Smooth muscle cell (in vitro differentiated cells): ENCODE data around the gene RTP5. TPM values are rescaled to one million over a fixed set of nuclear protein-coding genes. Genes with fewer than 3 reads are reported as not detected.

ENCODE experiments used
- DNase-seq: peaks from one replicate; lab custom pipeline; 2025; ENCODE audit not compliant: unreplicated experiment; lab: John Stamatoyannopoulos, UW
- H2AFZ ChIP-seq: fragments of 200-600 bp; sonication (generic); 2 replicates; pipeline ENCODE4 v1.6.0; 2016; ENCODE audit warnings: antibody characterized with exemption, low read depth, mild to moderate bottlenecking
- H3F3A ChIP-seq: fragments of 200-600 bp; sonication (generic); 2 replicates; pipeline ENCODE4 v1.6.0; 2017; ENCODE audit warnings: antibody characterized with exemption, low read depth
- H3K27ac ChIP-seq: fragments of 200-600 bp; sonication (generic); 2 replicates; pipeline ENCODE4 v1.5.1; 2016; ENCODE audit warnings: low read depth, mild to moderate bottlenecking
- H3K27me3 ChIP-seq: fragments of 200-600 bp; sonication (generic); 2 replicates; pipeline ENCODE4 v1.6.1; 2016; ENCODE audit warnings: low read depth, mild to moderate bottlenecking
- H3K36me3 ChIP-seq: fragments of 200-600 bp; sonication (generic); 2 replicates; pipeline ENCODE4 v1.5.1; 2016; ENCODE audit warnings: low read depth
- H3K4me1 ChIP-seq: fragments of 200-600 bp; sonication (generic); 2 replicates; pipeline ENCODE4 v1.5.1; 2016; ENCODE audit warnings: low read depth
- H3K4me2 ChIP-seq: fragments of 200-600 bp; sonication (generic); 2 replicates; pipeline ENCODE4 v1.6.0; 2016; ENCODE audit warnings: mild to moderate bottlenecking
- H3K4me3 ChIP-seq: fragments of 200-600 bp; sonication (generic); 2 replicates; pipeline ENCODE4 v1.5.1; 2016; ENCODE audit warnings: mild to moderate bottlenecking
- H3K79me2 ChIP-seq: fragments of 200-600 bp; sonication (generic); 2 replicates; pipeline ENCODE4 v1.6.0; 2016; ENCODE audit warnings: low read depth, mild to moderate bottlenecking
- H3K9ac ChIP-seq: fragments of 200-600 bp; sonication (generic); 2 replicates; pipeline ENCODE4 v1.6.0; 2016; ENCODE audit warnings: low read depth
- H3K9me3 ChIP-seq: fragments of 200-600 bp; sonication (generic); replicated peaks from 2 replicates; pipeline ENCODE4 v1.5.1; 2016; ENCODE audit warnings: low read depth
- H4K20me1 ChIP-seq: fragments of 200-600 bp; sonication (generic); 2 replicates; pipeline ENCODE4 v1.6.0; 2016; ENCODE audit warnings: low read depth
- CTCF ChIP-seq: fragments of 200-600 bp; sonication (generic); IDR thresholded peaks from 2 replicates; pipeline ENCODE4 v1.5.1; 2017; ENCODE audit warnings: borderline replicate concordance, mild to moderate bottlenecking, antibody characterized with exemption; ENCODE audit not compliant: insufficient read depth, poor library complexity, severe bottlenecking
- WGBS: methylation state at CpG from one replicate; pipeline ENCODE4 v1.1.7; 2016; ENCODE audit warnings: low lambda C conversion rate; 5-methylcytosine and 5-hydroxymethylcytosine counted together
- polyA plus RNA-seq: library from polyadenylated mRNA; unstranded; fragments of >200 nt; fragmentation: Nextera tagmentation; extraction: Ambion mirVana; gene quantifications from 2 replicates; pipeline ENCODE4 v1.2.1, GENCODE V29; 2016
- total RNA-seq: library from RNA; depleted of rRNA; stranded (reverse); fragments of >200 nt; gene quantifications from 2 replicates; pipeline ENCODE4 v1.2.3, GENCODE V29; 2014

The RTP5 gene
- total and polyA plus RNA-seq, 2 experiments from 2014 or later, result not detected

GRCh38 chr2:241855888-241856422 lies 13.6 kb upstream of the RTP5 start:
- H3K4me3 ChIP-seq, result no peak overlapping the region
- no peaks in the 10 kb centered on the region for H3K27me3 ChIP-seq
- H3K4me1 ChIP-seq, result no peaks in the 10 kb centered on the region
- no peak for TF ChIP-seq CTCF
- no peak for DNase-seq
- no peaks in the 10 kb centered on the region for H3K79me2 ChIP-seq
- H2AFZ ChIP-seq, result no peak overlapping the region
- H4K20me1 ChIP-seq, result no peaks in the 10 kb centered on the region
- H3K36me3 ChIP-seq, result no peaks in the 10 kb centered on the region
- H3K27ac ChIP-seq, result no peak overlapping the region
- no peak overlapping the region for H3K9ac ChIP-seq
- 91% methylated on average over 20 of the region's 20 CpGs for WGBS
- no peak overlapping the region for H3K4me2 ChIP-seq
- H3K9me3 ChIP-seq, result no peaks in the 10 kb centered on the region
- no peaks in the 10 kb centered on the region for H3F3A ChIP-seq

- H2AFZ ChIP-seq, result no peak overlapping the region
- DNase-seq, result no peak
- 92% methylated on average over 18 of the region's 28 CpGs for WGBS
- H3K4me2 ChIP-seq, result no peak overlapping the region
- no peak overlapping the region for H3K27ac ChIP-seq
- H3K4me3 ChIP-seq, result no peak overlapping the region
- H3K79me2 ChIP-seq, result no peaks in the 10 kb centered on the region
- no peaks in the 10 kb centered on the region for H3K9me3 ChIP-seq
- H3K27me3 ChIP-seq, result no peaks in the 10 kb centered on the region
- no peak overlapping the region for H3K9ac ChIP-seq
- no peaks in the 10 kb centered on the region for H3K36me3 ChIP-seq
- no peak for TF ChIP-seq CTCF
- no peaks in the 10 kb centered on the region for H3F3A ChIP-seq
- H3K4me1 ChIP-seq, result no peaks in the 10 kb centered on the region
- H4K20me1 ChIP-seq, result no peaks in the 10 kb centered on the region
Measured at GRCh38 chr2:241857041-241857541, 12.4 kb upstream of the RTP5 start.

GRCh38 chr2:241857572-241858121 lies 11.9 kb upstream of the RTP5 start:
- no peak overlapping the region for H3K9ac ChIP-seq
- no peaks in the 10 kb centered on the region for H3K36me3 ChIP-seq
- no peaks in the 10 kb centered on the region for H3F3A ChIP-seq
- TF ChIP-seq CTCF, result no peak
- no peak overlapping the region for H3K27ac ChIP-seq
- H3K79me2 ChIP-seq, result no peaks in the 10 kb centered on the region
- 94% methylated on average over 18 of the region's 18 CpGs for WGBS
- H3K9me3 ChIP-seq, result no peaks in the 10 kb centered on the region
- H3K4me2 ChIP-seq, result no peak overlapping the region
- H3K27me3 ChIP-seq, result no peaks in the 10 kb centered on the region
- no peak for DNase-seq
- no peak overlapping the region for H2AFZ ChIP-seq
- no peaks in the 10 kb centered on the region for H3K4me1 ChIP-seq
- no peak overlapping the region for H3K4me3 ChIP-seq
- H4K20me1 ChIP-seq, result no peaks in the 10 kb centered on the region
